Measurements from ENCODE around the gene FSD2.
"Not testable (repeated sequence)": the region's sequence is repeated elsewhere in the genome, so short reads cannot be mapped to it uniquely, and the experiment has no call there.

The FSD2 gene

DNA sequence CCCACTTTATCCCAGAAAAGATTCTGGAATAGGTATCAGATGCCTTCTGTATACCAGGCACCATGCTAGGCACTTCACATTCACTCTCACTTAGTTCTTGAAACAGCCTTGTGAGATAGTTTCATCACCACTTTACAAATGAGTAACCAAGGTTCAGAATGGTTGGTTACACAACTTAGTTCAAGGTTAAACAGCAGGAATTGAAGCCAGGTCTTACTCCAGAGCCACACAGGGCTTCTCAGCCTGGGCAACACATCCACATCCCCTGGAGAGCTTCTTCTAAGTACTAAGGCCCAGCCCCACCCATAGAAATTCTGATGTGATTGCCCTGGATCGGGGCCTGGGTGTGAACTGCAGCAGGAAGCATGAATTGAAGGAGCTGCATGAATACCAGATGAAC, 22.2 kb upstream of the FSD2 start:
- H2AFZ ChIP-seq (ENCODE audit: low read length), result no peak overlapping the region

DNA sequence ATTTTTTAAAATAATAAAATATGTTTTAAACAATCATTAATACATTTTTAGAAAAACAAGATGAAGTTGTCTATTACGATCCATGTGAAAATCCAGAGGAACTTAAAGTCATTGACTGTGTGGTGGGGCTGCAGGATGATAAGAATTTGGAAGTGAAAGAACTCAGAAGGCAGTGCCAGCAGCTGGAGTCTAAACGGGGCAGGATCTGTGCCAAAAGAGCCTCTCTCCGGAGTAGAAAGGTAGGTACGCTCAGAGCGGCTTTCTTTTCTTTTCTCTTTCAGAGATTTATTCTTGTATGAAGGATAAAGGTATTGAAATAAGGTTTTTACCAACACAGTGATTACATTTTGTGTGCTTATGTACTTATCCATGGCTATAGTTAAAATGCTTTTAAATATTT, 17.2 kb upstream of the FSD2 start:
- TF ChIP-seq EZH2 (optimal IDR thresholded peaks at IDR 0.05; ENCODE audit: low read depth, low read length) (no peak), EZH2phosphoT487 (IDR thresholded peaks at IDR 0.05; ENCODE audit: low read length) (no peak)
- TF ChIP-seq, protein P1, sequence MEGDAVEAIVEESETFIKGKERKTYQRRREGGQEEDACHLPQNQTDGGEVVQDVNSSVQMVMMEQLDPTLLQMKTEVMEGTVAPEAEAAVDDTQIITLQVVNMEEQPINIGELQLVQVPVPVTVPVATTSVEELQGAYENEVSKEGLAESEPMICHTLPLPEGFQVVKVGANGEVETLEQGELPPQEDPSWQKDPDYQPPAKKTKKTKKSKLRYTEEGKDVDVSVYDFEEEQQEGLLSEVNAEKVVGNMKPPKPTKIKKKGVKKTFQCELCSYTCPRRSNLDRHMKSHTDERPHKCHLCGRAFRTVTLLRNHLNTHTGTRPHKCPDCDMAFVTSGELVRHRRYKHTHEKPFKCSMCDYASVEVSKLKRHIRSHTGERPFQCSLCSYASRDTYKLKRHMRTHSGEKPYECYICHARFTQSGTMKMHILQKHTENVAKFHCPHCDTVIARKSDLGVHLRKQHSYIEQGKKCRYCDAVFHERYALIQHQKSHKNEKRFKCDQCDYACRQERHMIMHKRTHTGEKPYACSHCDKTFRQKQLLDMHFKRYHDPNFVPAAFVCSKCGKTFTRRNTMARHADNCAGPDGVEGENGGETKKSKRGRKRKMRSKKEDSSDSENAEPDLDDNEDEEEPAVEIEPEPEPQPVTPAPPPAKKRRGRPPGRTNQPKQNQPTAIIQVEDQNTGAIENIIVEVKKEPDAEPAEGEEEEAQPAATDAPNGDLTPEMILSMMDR (IDR thresholded peaks at IDR 0.05; ENCODE audit: low read length), result no peak
- Histone ChIP-seq H3K27ac (ENCODE audit: low read length) (no peak overlapping the region), H3K27me3 (replicated peaks; ENCODE audit: insufficient read depth, low read length) (no peaks in the 10 kb centered on the region), H2AFZ (ENCODE audit: low read length) (no peak overlapping the region), H3K4me2 (ENCODE audit: low read depth, low read length) (no peak overlapping the region), H3K4me1 (ENCODE audit: low read length) (no peaks in the 10 kb centered on the region), H3K79me2 (ENCODE audit: low read length) (no peaks in the 10 kb centered on the region), H3K36me3 (replicated peaks; ENCODE audit: insufficient read depth, low read length) (peaks cover 7% of the 10 kb centered on the region; the same call in 1 of the 2 replicates), H3F3A (ENCODE audit: insufficient read depth, low read length) (no peaks in the 10 kb centered on the region), H3K4me3 (ENCODE audit: low read length) (no peak overlapping the region), H3K9me2 (replicated peaks; ENCODE audit: insufficient read depth, low read length) (no peaks in the 10 kb centered on the region), H4K20me1 (ENCODE audit: insufficient read depth, low read length) (no peaks in the 10 kb centered on the region), H3K9me3 (replicated peaks; ENCODE audit: insufficient read depth, low read length) (no peaks in the 10 kb centered on the region), H3K9ac (ENCODE audit: low read length) (no peak overlapping the region)
- DNase-seq, result no peak

More for the DNA sequence above, 22.2 kb upstream of the FSD2 start:
- Histone ChIP-seq H3K4me1 (ENCODE audit: low read length) (no peaks in the 10 kb centered on the region), H3K9me2 (replicated peaks; ENCODE audit: insufficient read depth, low read length) (no peaks in the 10 kb centered on the region), H3K4me3 (ENCODE audit: low read length) (no peak overlapping the region), H3K27me3 (replicated peaks; ENCODE audit: insufficient read depth, low read length) (no peaks in the 10 kb centered on the region), H3F3A (ENCODE audit: insufficient read depth, low read length) (no peaks in the 10 kb centered on the region), H3K36me3 (replicated peaks; ENCODE audit: insufficient read depth, low read length) (peaks cover 13% of the 10 kb centered on the region), H3K4me2 (ENCODE audit: low read depth, low read length) (no peak overlapping the region), H3K79me2 (ENCODE audit: low read length) (no peaks in the 10 kb centered on the region), H3K27ac (ENCODE audit: low read length) (no peak overlapping the region), H3K9ac (ENCODE audit: low read length) (no peak overlapping the region), H4K20me1 (ENCODE audit: insufficient read depth, low read length) (no peaks in the 10 kb centered on the region), H3K9me3 (replicated peaks; ENCODE audit: insufficient read depth, low read length) (no peaks in the 10 kb centered on the region)
- TF ChIP-seq, protein P1 (IDR thresholded peaks at IDR 0.05; ENCODE audit: low read length), result no peak
- TF ChIP-seq EZH2 (optimal IDR thresholded peaks at IDR 0.05; ENCODE audit: low read depth, low read length) (no peak), EZH2phosphoT487 (IDR thresholded peaks at IDR 0.05; ENCODE audit: low read length) (no peak)
- no peak for DNase-seq

DNA sequence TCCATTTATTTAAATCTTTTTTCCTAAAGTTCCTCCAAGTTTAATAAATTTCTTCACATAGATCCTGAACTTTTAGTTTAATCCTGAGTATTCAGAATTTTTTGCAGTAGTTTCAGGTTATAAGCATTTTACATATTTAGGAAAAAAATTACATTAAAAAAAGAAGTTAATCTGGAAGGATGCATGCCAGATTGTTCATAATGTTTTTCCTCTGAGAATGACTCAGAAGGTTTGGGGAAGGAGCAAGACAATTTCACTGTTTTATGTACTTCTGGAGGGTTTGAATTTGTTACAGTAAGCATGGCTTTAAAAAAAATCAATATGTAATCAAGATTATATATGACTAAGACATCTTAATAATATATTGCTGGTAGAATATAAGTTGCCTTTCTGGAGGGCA, 16.0 kb upstream of the FSD2 start:
- not testable (repeated sequence) for H3K9me2 ChIP-seq (replicated peaks; ENCODE audit: insufficient read depth, low read length); H2AFZ ChIP-seq (ENCODE audit: low read length); H3K9me3 ChIP-seq (replicated peaks; ENCODE audit: insufficient read depth, low read length); H4K20me1 ChIP-seq (ENCODE audit: insufficient read depth, low read length); H3K79me2 ChIP-seq (ENCODE audit: low read length); H3K4me1 ChIP-seq (ENCODE audit: low read length); H3K4me2 ChIP-seq (ENCODE audit: low read depth, low read length); DNase-seq; H3K36me3 ChIP-seq (replicated peaks; ENCODE audit: insufficient read depth, low read length); H3F3A ChIP-seq (ENCODE audit: insufficient read depth, low read length); H3K9ac ChIP-seq (ENCODE audit: low read length); H3K27me3 ChIP-seq (replicated peaks; ENCODE audit: insufficient read depth, low read length); H3K27ac ChIP-seq (ENCODE audit: low read length); H3K4me3 ChIP-seq (ENCODE audit: low read length)

DNA sequence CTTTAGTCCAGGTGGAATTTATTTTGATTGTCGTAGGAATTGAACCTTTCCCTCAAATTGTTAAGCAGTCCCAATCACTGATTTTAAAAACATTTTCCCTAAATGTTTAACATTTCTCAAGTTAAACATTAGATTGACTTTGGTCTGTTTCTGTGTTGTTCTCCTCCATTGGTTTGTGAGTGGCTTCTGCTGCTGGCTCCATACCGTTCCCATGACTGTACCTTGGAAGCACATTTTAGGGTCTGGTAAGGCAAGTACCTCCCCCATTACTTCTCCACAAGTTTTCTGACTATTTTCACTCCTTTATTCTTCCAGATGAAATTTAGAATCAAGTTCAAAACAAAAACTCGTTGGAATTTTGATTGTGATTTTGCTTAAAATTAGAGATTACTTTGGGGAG, 15.5 kb upstream of the FSD2 start:
- H4K20me1 ChIP-seq (ENCODE audit: insufficient read depth, low read length); H3K9me3 ChIP-seq (replicated peaks; ENCODE audit: insufficient read depth, low read length); H3K36me3 ChIP-seq (replicated peaks; ENCODE audit: insufficient read depth, low read length); H3K79me2 ChIP-seq (ENCODE audit: low read length); DNase-seq; H3K27me3 ChIP-seq (replicated peaks; ENCODE audit: insufficient read depth, low read length); H3K9me2 ChIP-seq (replicated peaks; ENCODE audit: insufficient read depth, low read length); H3K4me1 ChIP-seq (ENCODE audit: low read length); H3K27ac ChIP-seq (ENCODE audit: low read length); H3K4me2 ChIP-seq (ENCODE audit: low read depth, low read length); H3K4me3 ChIP-seq (ENCODE audit: low read length); H2AFZ ChIP-seq (ENCODE audit: low read length); H3F3A ChIP-seq (ENCODE audit: insufficient read depth, low read length); H3K9ac ChIP-seq (ENCODE audit: low read length): not testable (repeated sequence)
